Bronchial epithelial cell (primary cell): ENCODE measurements around the gene IDS. TPM values are rescaled to one million over a fixed set of nuclear protein-coding genes. Genes with fewer than 3 reads are reported as not detected.
A peak's percentile ranks its signal among the peaks of the same experiment; 100 is the strongest.
"Not testable (repeated sequence)": the region's sequence is repeated elsewhere in the genome, so short reads cannot be mapped to it uniquely, and the experiment has no call there.

Experiments used
- DNase-seq: peaks from one replicate; pipeline ENCODE4 v3.0.0-alpha.2; 2010; ENCODE audit warnings: low read depth
- FAIRE-seq: peaks from 2 replicates; lab custom pipeline; 2011; peaks lifted over from hg19 to GRCh38; lab: Jason Lieb, UNC
- H3K27me3 ChIP-seq: 2 replicates; pipeline ENCODE4 v1.5.1; 2011; ENCODE audit warnings: low read length; ENCODE audit not compliant: control insufficient read depth, insufficient read depth
- H3K36me3 ChIP-seq: 2 replicates; pipeline ENCODE4 v1.5.1; 2011; ENCODE audit warnings: low read length; ENCODE audit not compliant: control insufficient read depth, insufficient read depth
- H3K4me3 ChIP-seq: 2 replicates; pipeline ENCODE4 v1.5.1; 2011; ENCODE audit warnings: mild to moderate bottlenecking, low read depth, low read length, control low read depth
- CTCF ChIP-seq: IDR thresholded peaks from 2 replicates; pipeline ENCODE4 v1.5.1; 2011; ENCODE audit warnings: mild to moderate bottlenecking, moderate library complexity, low read length, control low read depth, inconsistent platforms; ENCODE audit not compliant: insufficient read depth, severe bottlenecking
- total RNA-seq: library from RNA; depleted of rRNA; stranded (reverse); fragments of >200 nt; gene quantifications from 2 replicates; pipeline ENCODE4 v1.2.1, GENCODE V29; 2014

IDS gene
- 12.4 and 21.5 TPM in 2 replicates for total RNA-seq

- H3K36me3 ChIP-seq, result peaks cover 2% of the 10 kb centered on the region
- no peak for TF ChIP-seq CTCF
- peak within 1 kb of the TSS; percentile 53 for H3K4me3 ChIP-seq
- FAIRE-seq (no peak), DNase-seq (peak; percentile 79)
- H3K27me3 ChIP-seq, result no peaks in the 10 kb centered on the region
Measured at GRCh38 chrX:149504915-149505651, at the start of gene IDS. IDS (minus strand) TSS chrX:149505306; CDS start chrX:149505137, 169 bp downstream.

GRCh38 chrX:149551939-149552248, 46.8 kb upstream of the IDS start:
- H3K4me3 ChIP-seq, H3K36me3 ChIP-seq, H3K27me3 ChIP-seq, DNase-seq: not testable (repeated sequence)
- FAIRE-seq, result peak; percentile 91

GRCh38 chrX:149551245-149551938, 46.3 kb upstream of the IDS start:
- not testable (repeated sequence) for H3K36me3 ChIP-seq, H3K27me3 ChIP-seq, DNase-seq, H3K4me3 ChIP-seq
- FAIRE-seq, result peak; percentile 36

- H3K36me3 ChIP-seq, H3K4me3 ChIP-seq, DNase-seq, H3K27me3 ChIP-seq: not testable (repeated sequence)
- peak; percentile 66 for FAIRE-seq
Measured at GRCh38 chrX:149550454-149550853, 45.3 kb upstream of the IDS start.

- DNase-seq, H3K4me3 ChIP-seq, H3K36me3 ChIP-seq, H3K27me3 ChIP-seq: not testable (repeated sequence)
- FAIRE-seq, result peak; percentile 70
Measured at GRCh38 chrX:149549701-149550100, 44.6 kb upstream of the IDS start, which contains the start of gene HSFX3. HSFX3 (minus strand) TSS chrX:149549924; CDS start chrX:149549852, 72 bp downstream.

GRCh38 chrX:149547782-149548181, 42.7 kb upstream of the IDS start:
- not testable (repeated sequence) for H3K4me3 ChIP-seq, DNase-seq, FAIRE-seq, H3K36me3 ChIP-seq, H3K27me3 ChIP-seq

GRCh38 chrX:149546962-149547361, 41.9 kb upstream of the IDS start:
- not testable (repeated sequence) for DNase-seq, FAIRE-seq, H3K27me3 ChIP-seq

GRCh38 chrX:149545545-149546543, 40.7 kb upstream of the IDS start:
- not testable (repeated sequence) for H3K27me3 ChIP-seq, H3K36me3 ChIP-seq, DNase-seq, H3K4me3 ChIP-seq
- TF ChIP-seq CTCF, result peak; percentile 12
- peak; percentile 50 for FAIRE-seq

More at GRCh38 chrX:149546962-149547361, 41.9 kb upstream of the IDS start:
- H3K4me3 ChIP-seq, H3K36me3 ChIP-seq: not testable (repeated sequence)
